Upper lobe of left lung (tissue), 4 donors: ENCODE measurements around the gene ADRB2.

Experiments
- CTCF ChIP-seq, 6 experiments: fragments of 450-650 bp in 4 of 6; fragments of 200-600 bp in 2 of 6; sonication (generic) in 2 of 6; IDR thresholded peaks; one replicate each; pipeline ENCODE4 v1.5.1; 2016 to 2019; ENCODE audit warnings: antibody characterized with exemption in 6 of 6
- EP300 ChIP-seq, 4 donors: sonication (generic); formaldehyde crosslinking; IDR thresholded peaks; one replicate each; pipeline ENCODE4 v1.5.1; 2017; ENCODE audit warnings: antibody characterized with exemption in 4 of 4, control low read depth in 2 of 4
- POLR2A ChIP-seq, 4 donors: fragments of 450-650 bp; IDR thresholded peaks; one replicate each; pipeline ENCODE4 v1.5.1; 2016 to 2017; ENCODE audit warnings: antibody characterized with exemption in 4 of 4, mild to moderate bottlenecking in 2 of 4
- POLR2AphosphoS5 ChIP-seq, 2 donors: sonication (generic); formaldehyde crosslinking; IDR thresholded peaks; one replicate each; pipeline ENCODE4 v1.5.1; 2017; ENCODE audit warnings: antibody characterized with exemption in 2 of 2

GRCh38 chr5:148861088-148861487 lies 34.7 kb downstream of the ADRB2 start:
- TF ChIP-seq CTCF (IDR thresholded peaks at IDR 0.05) (no peak), EP300 (IDR thresholded peaks at IDR 0.05) (no peak), POLR2A (IDR thresholded peaks at IDR 0.05) (no peak), POLR2AphosphoS5 (IDR thresholded peaks at IDR 0.05) (no peak)
